ENCODE results near the gene RAPGEF1.

GRCh38 chr9:131582056-131582455 lies 157.8 kb downstream of the RAPGEF1 start:
- no peak for TF ChIP-seq POLR2A (IDR thresholded peaks at IDR 0.05; ENCODE audit: extremely low read depth, insufficient read length)
- no peak for TF ChIP-seq MAX (IDR thresholded peaks at IDR 0.05; ENCODE audit: low read depth, low read length)
- no peak for TF ChIP-seq CTCF (IDR thresholded peaks at IDR 0.05; ENCODE audit: low read depth, low read length)
- TF ChIP-seq MYC (IDR thresholded peaks at IDR 0.05; ENCODE audit: low read depth, low read length) = no peak
